HG03095 (cell line): ENCODE measurements around the gene DNA2.
A peak's percentile ranks its signal among the peaks of the same experiment; 100 is the strongest.

Experiments used
- ATAC-seq: cut with Tn5 transposase; IDR thresholded peaks from one replicate; pipeline ENCODE4 v1.9.1; 2021; ENCODE audit warnings: moderate library complexity; ENCODE audit not compliant: unreplicated experiment

Gene DNA2

GRCh38 chr10:68446179-68446578 is 25.6 kb downstream of the DNA2 start:
- ATAC-seq, result no peak

DNA sequence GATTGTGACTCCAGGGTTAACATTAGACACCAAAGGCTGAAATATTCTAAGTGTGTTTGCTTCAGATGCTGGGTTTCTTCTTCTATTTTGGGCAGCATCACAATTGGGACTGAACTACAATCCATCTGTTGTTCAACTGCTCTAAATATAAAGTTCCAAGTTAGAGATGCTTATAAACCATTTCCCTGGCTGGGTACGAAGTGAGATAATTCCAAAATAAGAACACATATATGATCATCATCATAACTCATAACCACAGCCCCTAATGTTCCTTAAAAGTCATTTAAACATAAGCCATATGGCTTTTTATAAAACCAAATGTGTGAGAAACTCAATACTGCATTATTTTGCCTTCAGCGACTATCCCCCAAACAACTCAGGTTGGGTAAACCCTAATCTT is 28.8 kb downstream of the DNA2 start:
- no peak for ATAC-seq

DNA sequence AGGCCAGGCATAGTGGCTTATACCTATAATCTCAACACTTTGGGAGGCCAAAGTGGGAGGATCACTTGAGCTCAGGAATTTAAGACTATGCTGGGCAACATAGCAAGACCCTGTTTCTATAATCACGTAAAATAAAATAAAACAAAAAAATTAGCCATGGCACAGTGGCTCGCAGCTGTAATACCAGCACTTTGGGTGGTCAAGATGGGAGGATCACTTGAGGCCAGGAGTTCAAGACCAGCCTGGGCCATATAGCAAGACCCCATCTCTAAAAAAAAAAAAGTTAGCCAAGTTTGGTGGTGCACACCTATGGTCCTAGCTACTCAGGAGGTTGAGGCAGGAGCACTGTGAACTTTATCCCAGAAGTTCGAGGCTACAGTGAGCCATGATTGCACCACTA is 30.9 kb downstream of the DNA2 start:
- no peak for ATAC-seq

DNA sequence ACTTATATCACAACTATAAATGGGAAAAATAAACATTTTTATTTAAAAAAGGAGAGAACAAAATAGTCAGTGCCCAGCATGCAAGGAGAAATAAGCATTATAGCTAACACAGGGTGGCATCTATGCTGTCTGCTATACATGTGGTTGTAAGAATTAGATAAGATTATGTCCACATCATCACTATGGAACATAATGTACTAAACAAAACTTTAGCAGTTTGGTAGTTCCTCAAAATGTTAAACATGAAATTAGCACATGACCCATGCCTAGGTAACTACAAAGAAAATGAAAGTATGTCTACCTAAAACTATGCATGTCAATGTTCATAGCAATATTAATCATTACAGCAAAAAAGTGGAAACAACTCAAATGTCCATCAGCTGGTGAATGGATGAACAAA is 36.0 kb downstream of the DNA2 start:
- no peak for ATAC-seq

GRCh38 chr10:68434657-68435056 is 37.1 kb downstream of the DNA2 start:
- ATAC-seq, result no peak

DNA sequence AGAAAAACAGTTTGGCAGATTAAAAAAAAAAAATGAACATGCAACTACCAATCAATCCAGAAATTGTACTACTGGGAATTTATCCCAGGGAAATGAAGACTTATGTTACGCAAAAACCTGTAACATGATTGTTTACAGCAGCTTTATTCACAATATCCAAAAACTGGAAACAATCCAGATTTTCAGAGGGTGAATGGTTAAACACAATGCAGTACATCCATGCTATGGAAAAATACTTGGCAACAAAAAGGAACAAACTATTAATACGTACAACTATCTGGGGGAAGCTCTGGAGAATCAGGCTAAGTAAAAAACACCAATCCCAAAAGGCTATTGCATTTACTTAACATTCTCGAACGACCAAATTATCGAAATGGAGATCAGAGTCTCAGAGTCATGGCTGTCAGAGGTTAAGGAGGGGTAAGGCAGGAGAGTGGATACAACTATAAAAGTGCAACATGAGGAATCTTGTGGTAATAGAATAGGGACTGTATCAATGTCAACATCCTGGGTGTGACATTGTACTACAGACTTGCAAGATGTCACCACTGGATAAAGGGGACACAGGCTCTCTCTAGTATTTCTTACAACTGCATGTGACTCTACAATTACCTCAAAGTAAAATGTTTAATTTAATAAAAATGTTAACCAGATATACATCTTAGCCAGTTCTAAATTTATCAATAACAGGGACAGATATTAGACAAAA is 43.2 kb downstream of the DNA2 start:
- no peak for ATAC-seq

GRCh38 chr10:68424454-68425014 is 47.2 kb downstream of the DNA2 start:
- no peak for ATAC-seq

DNA sequence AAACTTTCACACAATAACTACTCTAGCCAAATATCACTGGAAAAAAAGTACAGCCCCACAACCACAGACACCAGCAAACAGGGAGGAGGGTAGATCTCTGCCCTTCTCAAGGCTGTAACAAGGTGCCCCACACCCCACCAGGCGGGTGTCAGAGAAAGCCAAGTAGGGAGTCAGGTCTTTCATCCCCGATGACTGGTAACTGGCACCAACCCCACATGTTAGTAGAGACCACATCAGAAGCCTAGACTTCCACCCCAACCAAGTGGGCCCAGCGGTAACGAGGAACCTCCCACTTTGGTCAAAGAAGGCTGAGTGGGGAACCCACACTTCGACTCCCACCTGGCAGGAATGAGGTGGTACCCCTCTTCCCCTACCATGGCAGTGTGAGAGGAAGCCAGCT is 48.3 kb downstream of the DNA2 start:
- ATAC-seq, result no peak

- no peak for ATAC-seq
These were observed 52.4 kb downstream of the DNA2 start for GRCh38 chr10:68419376-68419775.

DNA sequence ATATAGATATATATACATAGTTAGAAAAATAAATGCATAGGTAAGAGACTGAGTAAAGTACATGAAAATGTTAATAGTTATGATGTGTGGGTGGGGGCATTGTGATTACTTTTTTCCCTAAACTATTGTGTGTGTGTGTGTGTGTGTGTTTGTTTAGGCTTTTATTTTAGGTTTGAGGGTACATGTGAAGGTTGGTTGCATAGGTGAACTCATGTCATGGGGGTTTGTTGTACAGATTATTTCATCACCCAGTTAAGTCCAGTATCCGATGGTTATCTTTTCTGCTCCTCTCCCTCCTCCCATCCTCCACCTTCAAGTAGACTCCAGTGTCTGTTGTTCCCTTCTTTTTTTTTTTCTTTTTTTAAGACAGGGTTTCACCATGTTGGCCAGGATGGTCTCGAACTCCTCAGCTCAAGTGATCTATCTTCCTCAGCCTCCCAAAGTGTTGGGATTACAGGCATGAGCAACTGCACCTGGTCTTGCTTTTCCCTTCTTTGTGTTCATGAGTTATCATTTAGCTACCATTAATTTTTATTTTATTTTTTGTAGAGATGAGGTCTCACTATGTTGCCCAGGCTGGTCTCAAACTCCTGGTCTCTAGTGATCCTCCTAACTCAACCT is 62.8 kb downstream of the DNA2 start:
- no peak for ATAC-seq

DNA sequence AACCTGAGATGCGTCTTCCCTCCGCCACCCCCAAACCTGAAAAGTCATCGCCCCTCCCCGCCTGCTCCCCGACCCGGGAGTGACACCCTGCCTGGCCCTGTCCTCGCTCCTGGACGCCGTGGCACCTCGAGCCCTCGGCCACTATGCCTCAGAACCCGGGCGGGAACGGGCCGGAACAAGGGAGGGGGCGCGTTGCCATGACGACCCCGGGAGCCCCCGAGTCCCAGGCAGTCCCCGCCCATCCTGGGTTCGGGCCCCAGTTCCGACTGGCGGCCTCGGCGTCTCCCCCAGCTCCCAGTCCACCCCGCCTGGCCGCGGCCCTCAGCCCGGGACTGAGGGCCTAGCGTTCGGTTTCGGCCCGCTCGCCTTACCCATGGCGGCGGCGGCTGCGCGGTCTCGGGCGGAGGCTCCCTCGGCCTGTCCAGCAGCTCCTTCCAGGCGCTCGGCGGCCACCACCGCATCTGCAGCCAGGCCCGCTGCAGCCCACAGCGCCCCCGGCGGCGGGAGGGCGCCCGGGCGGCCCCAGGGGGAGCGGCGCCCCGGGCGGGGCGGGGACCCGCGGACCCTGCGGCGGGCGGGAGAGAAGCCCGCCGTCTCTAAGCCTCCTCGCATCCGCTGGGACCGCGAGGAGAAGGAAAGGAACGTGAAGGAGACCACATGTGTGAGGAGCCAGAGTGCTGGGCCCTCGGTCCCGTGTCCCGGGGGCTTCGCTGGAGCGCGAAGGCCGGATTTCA is 64.8 kb downstream of the DNA2 start, which contains the start of gene RUFY2:
Gene RUFY2 (minus strand): TSS at position 463 of the 734 bp plus-strand sequence. CDS start 88 bp downstream, at position 375.
- peak; percentile 97 for ATAC-seq

DNA sequence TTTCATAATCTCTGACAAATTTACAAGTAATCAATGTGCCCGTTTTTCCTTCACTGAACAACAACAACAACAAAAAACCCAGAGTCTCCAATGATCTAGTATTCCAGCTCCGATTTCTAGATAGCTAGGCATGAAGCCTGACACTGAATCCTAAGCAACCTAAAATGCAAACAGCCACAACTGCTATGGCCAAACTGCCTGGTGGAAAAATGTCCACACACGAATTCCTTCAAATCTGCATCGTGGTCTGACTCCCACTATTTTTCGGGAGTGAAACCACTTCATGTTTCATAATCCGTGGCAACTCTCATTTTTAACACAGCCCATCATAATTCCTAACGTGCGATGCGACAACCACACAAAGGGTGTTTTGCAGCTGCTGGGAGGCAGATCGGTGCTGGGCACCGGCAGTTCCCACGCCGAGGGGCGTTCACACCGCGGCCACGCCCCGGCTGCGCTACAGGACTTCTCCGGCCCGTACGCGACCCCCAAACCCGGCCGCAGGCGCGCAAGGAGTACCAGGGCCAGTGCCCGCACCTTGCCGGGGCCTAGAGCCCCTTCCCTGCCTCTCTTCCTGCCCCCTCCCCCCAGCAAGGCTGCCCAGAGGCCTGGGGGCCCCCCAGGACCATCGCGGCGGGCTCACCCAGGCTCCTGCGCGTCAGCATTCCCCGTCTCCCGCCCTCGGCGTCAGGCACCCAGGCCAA is 65.5 kb downstream of the DNA2 start:
- ATAC-seq, result peak; percentile 19

DNA sequence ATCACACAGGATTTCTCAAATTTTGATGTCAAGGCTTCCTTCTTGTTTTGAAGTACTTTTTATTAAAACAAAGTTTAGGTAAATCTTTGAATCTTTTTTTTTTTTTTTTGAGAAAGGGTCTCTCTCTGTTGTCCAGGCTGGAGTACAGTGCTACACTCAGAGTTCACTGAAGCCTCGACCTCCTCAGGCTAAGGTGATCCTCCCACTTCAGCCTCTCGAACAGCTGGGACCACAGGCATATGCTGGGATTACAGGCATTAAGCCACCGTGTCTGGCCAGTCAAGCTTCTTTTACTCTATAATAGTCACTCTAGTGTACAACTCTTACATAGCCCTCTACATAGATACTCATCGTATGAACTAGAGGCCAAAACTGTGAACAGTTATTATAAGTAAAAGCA is 68.1 kb downstream of the DNA2 start:
- no peak for ATAC-seq

DNA sequence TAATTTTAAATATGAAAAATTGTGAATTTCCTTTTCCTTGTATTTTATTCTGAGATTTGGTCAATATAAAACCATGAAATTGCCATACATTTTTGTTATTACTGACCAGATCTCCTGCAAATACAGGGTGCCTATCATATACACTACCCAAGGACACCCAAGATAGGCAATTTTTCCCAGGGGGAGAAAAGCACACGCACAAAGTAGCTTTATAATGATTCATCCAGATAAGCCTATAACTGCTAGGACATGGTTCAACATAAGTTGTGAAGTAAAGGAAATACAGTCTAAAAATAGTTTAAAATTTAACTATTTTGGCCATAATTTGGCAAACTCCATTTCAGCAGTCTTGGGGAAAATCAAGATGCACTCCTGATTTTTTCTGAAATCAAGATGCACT is 69.5 kb downstream of the DNA2 start:
- no peak for ATAC-seq

DNA sequence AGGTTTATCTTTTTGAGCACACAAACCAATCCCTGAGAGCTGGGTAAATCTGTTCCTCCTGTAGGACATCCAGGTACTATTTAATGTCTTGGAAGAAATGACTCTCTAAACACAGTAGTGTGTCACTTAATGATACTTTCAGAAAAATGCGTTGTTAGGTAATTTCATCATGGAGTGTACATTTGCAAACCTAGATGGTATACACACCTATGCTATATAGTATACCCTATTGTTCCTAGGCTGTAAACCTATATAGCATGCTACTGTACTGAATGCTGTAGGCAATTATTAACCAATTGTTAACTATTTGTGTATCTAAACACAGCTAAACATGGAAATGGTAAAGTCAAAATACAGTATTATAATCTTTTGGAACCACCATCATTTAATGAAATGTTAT is 74.8 kb downstream of the DNA2 start:
- ATAC-seq, result no peak

DNA sequence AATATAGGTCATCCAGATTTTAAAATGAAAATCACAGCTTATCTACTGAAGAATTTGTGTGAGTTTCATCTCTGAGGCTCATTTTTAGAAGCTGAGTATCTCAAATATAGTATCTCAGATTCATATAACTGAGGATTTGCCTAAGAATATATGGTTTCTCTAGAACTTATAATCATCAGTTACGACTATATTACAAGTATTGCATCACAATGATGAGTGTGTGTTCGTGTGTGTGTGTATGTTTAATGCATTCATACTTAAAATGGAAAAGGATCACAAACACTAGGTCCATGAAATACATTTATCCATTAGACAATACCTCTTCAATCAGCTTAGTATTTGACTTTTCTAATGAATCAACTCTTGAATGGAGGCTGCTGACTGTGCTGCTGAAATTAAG is 86.0 kb downstream of the DNA2 start:
- ATAC-seq, result no peak

- ATAC-seq, result no peak
These were observed 100.2 kb downstream of the DNA2 start for GRCh38 chr10:68371604-68372003.

DNA sequence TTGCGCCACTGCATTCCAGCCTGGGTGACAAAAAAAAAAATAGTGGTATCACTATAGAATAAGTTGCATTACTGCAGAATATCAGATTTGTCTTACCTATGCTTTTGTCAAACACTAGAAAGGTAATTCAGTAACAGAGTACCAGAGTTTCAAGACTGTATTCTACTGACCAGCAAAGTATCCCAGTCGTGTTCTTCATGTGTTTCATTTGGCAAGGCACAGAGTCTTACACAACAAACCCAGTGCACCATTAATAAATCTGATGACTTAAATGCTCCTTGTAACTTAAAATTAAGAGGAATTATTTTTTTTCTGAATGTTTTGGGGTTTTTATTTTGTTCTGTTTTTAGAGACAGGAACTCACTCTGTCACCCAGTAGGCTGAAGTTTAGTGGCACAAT is 104.7 kb downstream of the DNA2 start:
- ATAC-seq, result no peak

GRCh38 chr10:68366600-68366999 is 105.2 kb downstream of the DNA2 start:
- no peak for ATAC-seq

DNA sequence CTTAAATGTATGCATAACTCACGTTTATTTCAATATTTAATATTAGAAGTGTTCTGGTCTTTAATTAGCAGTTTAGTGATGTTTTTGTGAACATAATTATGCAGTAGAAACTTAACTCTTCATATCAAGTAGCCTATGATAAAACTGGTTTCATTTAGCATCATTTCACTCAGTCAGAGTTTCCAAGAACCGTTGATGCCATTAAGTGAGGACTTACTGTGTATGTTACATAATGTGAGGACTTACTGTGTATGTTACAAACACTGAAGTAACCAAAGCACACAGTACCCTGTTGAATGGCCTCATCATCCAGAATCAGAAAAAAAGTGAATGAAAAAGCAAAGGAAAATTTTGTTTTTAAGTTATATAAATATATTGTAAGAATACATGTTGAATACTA is 106.2 kb downstream of the DNA2 start:
- no peak for ATAC-seq
